Measurements from ENCODE around the gene PADI4. TPM values are rescaled to one million over a fixed set of nuclear protein-coding genes. Genes with fewer than 3 reads are reported as not detected.

The PADI4 gene
- total and polyA plus RNA-seq, 2 donors (not counting 3 experiments of a cell fraction or from before 2014, with no cell fraction given) = not detected

DNA sequence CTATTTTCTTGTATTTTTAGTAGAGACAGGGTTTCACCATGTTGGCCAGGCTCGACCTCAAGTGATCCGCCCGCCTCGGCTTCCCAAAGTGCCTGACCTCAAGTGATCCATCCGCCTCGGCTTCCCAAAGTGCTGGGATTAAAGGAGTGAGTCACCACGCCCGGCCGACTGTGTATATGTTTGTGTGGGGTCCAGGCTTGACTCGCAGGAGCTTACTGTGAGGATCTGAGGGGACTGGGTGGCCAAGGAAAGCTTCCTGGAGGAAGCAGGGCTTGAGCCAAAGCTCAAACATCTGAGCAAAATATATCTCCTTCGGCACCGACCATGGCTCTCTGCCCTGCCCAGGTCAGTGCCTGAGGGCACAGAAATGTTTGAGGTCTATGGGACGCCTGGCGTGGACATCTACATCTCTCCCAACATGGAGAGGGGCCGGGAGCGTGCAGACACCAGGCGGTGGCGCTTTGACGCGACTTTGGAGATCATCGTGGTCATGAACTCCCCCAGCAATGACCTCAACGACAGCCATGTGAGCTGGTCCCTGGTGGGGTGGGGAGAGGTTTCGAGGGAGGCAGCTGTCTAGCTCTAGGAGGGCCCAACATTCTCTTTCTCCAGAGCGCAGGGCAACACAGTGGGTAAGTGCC is 48.6 kb upstream of the PADI4 start:
- TF ChIP-seq POLR2A (IDR thresholded peaks at IDR 0.05; ENCODE audit: low read depth, low read length) (no peak), EZH2 (IDR thresholded peaks at IDR 0.05; ENCODE audit: borderline replicate concordance, low read depth, low read length, severe bottlenecking) (no peak)
- DNase-seq (ENCODE audit: low read depth, low spot score) (no peak), FAIRE-seq (no peak)
- Histone ChIP-seq H3K27me3 (ENCODE audit: control insufficient read depth in 2 of 2, insufficient read depth in 2 of 2, low read length in 2 of 2) (peaks cover 3 to 8% of the 10 kb centered on the region in 2 experiments), H3K9ac (replicated peaks; ENCODE audit: extremely low read depth, insufficient read depth, low read length) (no peak overlapping the region), H3K4me2 (ENCODE audit: insufficient read depth, low read length) (no peak overlapping the region), H4K20me1 (replicated peaks; ENCODE audit: control insufficient read depth, extremely low read depth, insufficient read depth, low read length) (no peaks in the 10 kb centered on the region), H3K79me2 (ENCODE audit: control insufficient read depth, insufficient read depth, low read length) (no peaks in the 10 kb centered on the region), H3K4me1 (ENCODE audit: control insufficient read depth, extremely low read depth, insufficient read depth, low read length) (no peaks in the 10 kb centered on the region), H2AFZ (ENCODE audit: low read depth, low read length) (no peak overlapping the region), H3K4me3 (replicated peaks in 1 of 3; ENCODE audit: insufficient read depth in 1 of 3, low read depth in 1 of 3, low read length in 3 of 3) (no peak overlapping the region), H3K27ac (ENCODE audit: insufficient read depth, low read depth, low read length) (no peak overlapping the region), H3K9me1 (replicated peaks; ENCODE audit: control insufficient read depth, extremely low read depth, insufficient read depth, low read length) (no peaks in the 10 kb centered on the region), H3K36me3 (ENCODE audit: control insufficient read depth in 2 of 2, extremely low read depth in 1 of 2, insufficient read depth in 2 of 2, low read length in 2 of 2) (no peaks in the 10 kb centered on the region), H3K9me3 (replicated peaks; ENCODE audit: control insufficient read depth, insufficient read depth, low read length) (no peaks in the 10 kb centered on the region)
- dilution Hi-C loops (cut with MboI; ENCODE audit: extremely low pct_ligation_motif_present, low sequenced_read_pairs) = no loop called here
- BruUV-seq (replicated peaks) = no TSS peak
- ChIA-PET POLR2A (no interaction called here), CTCF (interaction anchor here (0.9 to 1.4 kb wide), 5 partner anchors 13 to 22 kb away, joined by 3 to 6 read pairs (median 3); no protein-coding TSS in a partner anchor)
- intact Hi-C loops (cut with micrococcal nuclease) = no loop called here

DNA sequence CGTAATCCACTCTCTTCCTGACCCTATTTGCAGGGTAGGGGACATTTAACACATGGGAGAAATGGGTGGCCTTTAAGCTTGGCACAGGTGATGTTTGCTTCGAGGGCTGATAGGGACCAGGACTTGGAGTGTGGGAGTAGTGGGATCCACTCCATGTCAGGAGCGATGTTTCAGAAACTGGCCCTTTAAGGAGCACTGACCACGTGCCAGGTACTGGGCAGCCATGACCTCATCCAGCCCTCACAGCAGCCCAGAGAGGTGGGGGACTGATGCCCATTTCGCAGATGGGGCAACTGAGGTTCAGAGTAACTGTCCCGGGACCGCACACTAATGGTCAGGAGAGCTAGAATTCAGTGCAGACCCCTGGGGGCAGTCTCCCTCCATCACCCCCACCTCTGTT is 47.7 kb upstream of the PADI4 start:
- Histone ChIP-seq H3K4me1 (ENCODE audit: control insufficient read depth, extremely low read depth, insufficient read depth, low read length) (no peaks in the 10 kb centered on the region), H3K9me1 (replicated peaks; ENCODE audit: control insufficient read depth, extremely low read depth, insufficient read depth, low read length) (no peaks in the 10 kb centered on the region), H3K79me2 (ENCODE audit: control insufficient read depth, insufficient read depth, low read length) (no peaks in the 10 kb centered on the region), H3K4me3 (replicated peaks in 1 of 3; ENCODE audit: insufficient read depth in 1 of 3, low read depth in 1 of 3, low read length in 3 of 3) (no peak overlapping the region), H3K27me3 (ENCODE audit: control insufficient read depth in 2 of 2, insufficient read depth in 2 of 2, low read length in 2 of 2) (peaks cover 3 to 8% of the 10 kb centered on the region in 2 experiments), H4K20me1 (replicated peaks; ENCODE audit: control insufficient read depth, extremely low read depth, insufficient read depth, low read length) (no peaks in the 10 kb centered on the region), H3K4me2 (ENCODE audit: insufficient read depth, low read length) (no peak overlapping the region), H2AFZ (ENCODE audit: low read depth, low read length) (no peak overlapping the region), H3K36me3 (ENCODE audit: control insufficient read depth in 2 of 2, extremely low read depth in 1 of 2, insufficient read depth in 2 of 2, low read length in 2 of 2) (no peaks in the 10 kb centered on the region), H3K27ac (ENCODE audit: insufficient read depth, low read depth, low read length) (no peak overlapping the region), H3K9me3 (replicated peaks; ENCODE audit: control insufficient read depth, insufficient read depth, low read length) (no peaks in the 10 kb centered on the region), H3K9ac (replicated peaks; ENCODE audit: extremely low read depth, insufficient read depth, low read length) (no peak overlapping the region)
- TF ChIP-seq EZH2 (IDR thresholded peaks at IDR 0.05; ENCODE audit: borderline replicate concordance, low read depth, low read length, severe bottlenecking) (no peak), MYC (IDR thresholded peaks at IDR 0.05; ENCODE audit: low read depth, low read length) (no peak), JUN (IDR thresholded peaks at IDR 0.05; ENCODE audit: borderline replicate concordance, insufficient read depth, insufficient read length, low read depth) (no peak), FOS (IDR thresholded peaks at IDR 0.05; ENCODE audit: borderline replicate concordance, insufficient read depth, low read length) (no peak), POLR2AphosphoS5 (IDR thresholded peaks at IDR 0.05; ENCODE audit: insufficient read depth, low read depth, low read length) (no peak), POLR2A (IDR thresholded peaks at IDR 0.05; ENCODE audit: low read depth, low read length) (no peak), GATA2 (IDR thresholded peaks at IDR 0.05; ENCODE audit: insufficient read depth, insufficient read length, low read depth, low read length) (no peak)
- TF ChIP-seq, protein P1, sequence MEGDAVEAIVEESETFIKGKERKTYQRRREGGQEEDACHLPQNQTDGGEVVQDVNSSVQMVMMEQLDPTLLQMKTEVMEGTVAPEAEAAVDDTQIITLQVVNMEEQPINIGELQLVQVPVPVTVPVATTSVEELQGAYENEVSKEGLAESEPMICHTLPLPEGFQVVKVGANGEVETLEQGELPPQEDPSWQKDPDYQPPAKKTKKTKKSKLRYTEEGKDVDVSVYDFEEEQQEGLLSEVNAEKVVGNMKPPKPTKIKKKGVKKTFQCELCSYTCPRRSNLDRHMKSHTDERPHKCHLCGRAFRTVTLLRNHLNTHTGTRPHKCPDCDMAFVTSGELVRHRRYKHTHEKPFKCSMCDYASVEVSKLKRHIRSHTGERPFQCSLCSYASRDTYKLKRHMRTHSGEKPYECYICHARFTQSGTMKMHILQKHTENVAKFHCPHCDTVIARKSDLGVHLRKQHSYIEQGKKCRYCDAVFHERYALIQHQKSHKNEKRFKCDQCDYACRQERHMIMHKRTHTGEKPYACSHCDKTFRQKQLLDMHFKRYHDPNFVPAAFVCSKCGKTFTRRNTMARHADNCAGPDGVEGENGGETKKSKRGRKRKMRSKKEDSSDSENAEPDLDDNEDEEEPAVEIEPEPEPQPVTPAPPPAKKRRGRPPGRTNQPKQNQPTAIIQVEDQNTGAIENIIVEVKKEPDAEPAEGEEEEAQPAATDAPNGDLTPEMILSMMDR (IDR thresholded peaks at IDR 0.05; ENCODE audit: extremely low read depth in 1 of 2, insufficient read depth in 1 of 2, low read depth in 1 of 2, low read length in 2 of 2) = no peak
- TF ChIP-seq, protein P2, sequence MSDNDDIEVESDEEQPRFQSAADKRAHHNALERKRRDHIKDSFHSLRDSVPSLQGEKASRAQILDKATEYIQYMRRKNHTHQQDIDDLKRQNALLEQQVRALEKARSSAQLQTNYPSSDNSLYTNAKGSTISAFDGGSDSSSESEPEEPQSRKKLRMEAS (IDR thresholded peaks at IDR 0.05; ENCODE audit: insufficient read depth, insufficient read length) = no peak
- DNase-seq (ENCODE audit: low read depth, low spot score) (no peak), FAIRE-seq (no peak)
- no TSS peak for BruUV-seq (replicated peaks)
- POLR2A ChIA-PET = no interaction called here
- CTCF ChIA-PET = interaction anchor here (1.0 kb wide), 1 partner anchor 20 kb away, joined by 3 read pairs; no protein-coding TSS in a partner anchor
- dilution Hi-C loops (cut with MboI; ENCODE audit: extremely low pct_ligation_motif_present, low sequenced_read_pairs) (no loop called here), intact Hi-C loops (cut with micrococcal nuclease) (no loop called here)
